ENCODE measurements around the gene ATP5PB. TPM values are rescaled to one million over a fixed set of nuclear protein-coding genes. Genes with fewer than 3 reads are reported as not detected.
A peak's percentile ranks its signal among the peaks of the same experiment; 100 is the strongest.

ATP5PB gene, protein sequence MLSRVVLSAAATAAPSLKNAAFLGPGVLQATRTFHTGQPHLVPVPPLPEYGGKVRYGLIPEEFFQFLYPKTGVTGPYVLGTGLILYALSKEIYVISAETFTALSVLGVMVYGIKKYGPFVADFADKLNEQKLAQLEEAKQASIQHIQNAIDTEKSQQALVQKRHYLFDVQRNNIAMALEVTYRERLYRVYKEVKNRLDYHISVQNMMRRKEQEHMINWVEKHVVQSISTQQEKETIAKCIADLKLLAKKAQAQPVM
- total RNA-seq (2021; ENCODE audit: unreplicated experiment) (323 TPM), Bru-seq, nascent RNA (percentile 93 among the genes with signal in this experiment), BruChase-seq, experiment 1, labeled RNA remaining after a 6-hour chase (percentile 95 among the genes with signal in this experiment), BruChase-seq, experiment 2, labeled RNA remaining after a 2-hour chase (percentile 89 among the genes with signal in this experiment)
- polyA plus RNA-seq (2012) = 289 and 350 TPM in 2 replicates
- long read RNA-seq, transcript ATP5PB-201 (6 exons, 1,040 nt) = minor isoform, 8 of 276 reads
- long read RNA-seq, transcript ATP5PB-202 (7 exons, 3,156 nt) = major isoform, 254 of 276 reads
- long read RNA-seq, partial matches to known transcripts = 6 of 276 reads
- long read RNA-seq, other reads (novel, unspliced or antisense) = 8 of 276 reads

GRCh38 chr1:111448918-111449702, at the start of gene ATP5PB, which contains the start of gene WDR77:
ATP5PB (plus strand) TSS chr1:111449464; CDS start chr1:111449542, 78 bp downstream.
WDR77 (minus strand) TSS chr1:111449256; CDS start chr1:111449169, 87 bp downstream.
- intact Hi-C loops (cut with micrococcal nuclease) = no loop called here
- H3K27me3 ChIP-seq (ENCODE audit: insufficient read depth, low read length) = no peaks in the 10 kb centered on the region
- H3K9ac ChIP-seq (ENCODE audit: low read length) = peak within 1 kb of the TSS; percentile 83
- ChIA-PET POLR2A (interaction anchor here (0.7 to 1.1 kb wide), 2 partner anchors 229 to 612 kb away, joined by 3 to 4 read pairs; no protein-coding TSS in a partner anchor), CTCF (interaction anchor here (0.7 to 1.4 kb wide), 3 partner anchors 49 to 919 kb away, joined by 3 read pairs; no protein-coding TSS in a partner anchor), RAD21 (ENCODE audit: low non-redundant PET in 1 of 2, low total read pairs in 2 of 2, uncharacterized antibody in 2 of 2, unreplicated experiment in 2 of 2) (no interaction called here)
- H3K9me3 ChIP-seq (ENCODE audit: control insufficient read depth in 1 of 2, insufficient read depth in 1 of 2, low read depth in 1 of 2, low read length in 2 of 2) = no peaks in the 10 kb centered on the region
- peaks cover 15 to 22% of the 10 kb centered on the region in 2 experiments for H3K4me1 ChIP-seq (ENCODE audit: control insufficient read depth in 1 of 2, insufficient read depth in 2 of 2, low read length in 2 of 2)
- peaks cover 19 to 45% of the 10 kb centered on the region in 2 experiments; a peak in 3 of 4 replicates for H3K36me3 ChIP-seq (ENCODE audit: control insufficient read depth in 1 of 2, insufficient read depth in 2 of 2, low read length in 2 of 2)
- peaks cover 97% of the 10 kb centered on the region for H3K79me2 ChIP-seq (ENCODE audit: insufficient read depth, low read length)
- H4K20me1 ChIP-seq (ENCODE audit: insufficient read depth) = peaks cover 3% of the 10 kb centered on the region; the same call in 1 of the 2 replicates
- no TSS peak for BruUV-seq (replicated peaks)
- H3K9me2 ChIP-seq (ENCODE audit: insufficient read depth) = no peaks in the 10 kb centered on the region
- H3K27ac ChIP-seq (ENCODE audit: low read depth, low read length) = peak within 1 kb of the TSS; percentile 77
- no peak within 1 kb of the TSS for H2AFZ ChIP-seq (ENCODE audit: low read depth, low read length, poor library complexity, severe bottlenecking)
- ATAC-seq (peak; percentile 98), DNase-seq (ENCODE audit: low read depth, low spot score) (peak; percentile 98)
- H3K4me3 ChIP-seq (replicated peaks in 1 of 2; ENCODE audit: low read depth in 1 of 2, low read length in 2 of 2) = peak within 1 kb of the TSS; percentile 87 to 89
- H3K4me2 ChIP-seq (ENCODE audit: low read length) = peak within 1 kb of the TSS; percentile 83
- peak; percentile 85 for TF ChIP-seq SIN3A (IDR thresholded peaks at IDR 0.05; ENCODE audit: low read depth)
- TF ChIP-seq CBX3 (IDR thresholded peaks at IDR 0.05; ENCODE audit: low read depth) = peak; percentile 56; the same call in 1 of the 2 replicates
- TF ChIP-seq REST (IDR thresholded peaks at IDR 0.05; ENCODE audit: low read depth) = no peak
- TF ChIP-seq ZFX (IDR thresholded peaks at IDR 0.05) = peak; percentile 35; the same call in 1 of the 2 replicates
- TF ChIP-seq CTCF (IDR thresholded peaks at IDR 0.05 in 2 of 3, conservative IDR thresholded peaks at IDR 0.05 in 1 of 3; ENCODE audit: borderline replicate concordance in 1 of 3, insufficient read depth in 1 of 3, low read depth in 2 of 3, low read length in 2 of 3) = no peak
- no peak for TF ChIP-seq EZH2phosphoT487 (IDR thresholded peaks at IDR 0.05; ENCODE audit: borderline replicate concordance)
- TF ChIP-seq JUND (IDR thresholded peaks at IDR 0.05) = no peak
- TF ChIP-seq, protein P1, sequence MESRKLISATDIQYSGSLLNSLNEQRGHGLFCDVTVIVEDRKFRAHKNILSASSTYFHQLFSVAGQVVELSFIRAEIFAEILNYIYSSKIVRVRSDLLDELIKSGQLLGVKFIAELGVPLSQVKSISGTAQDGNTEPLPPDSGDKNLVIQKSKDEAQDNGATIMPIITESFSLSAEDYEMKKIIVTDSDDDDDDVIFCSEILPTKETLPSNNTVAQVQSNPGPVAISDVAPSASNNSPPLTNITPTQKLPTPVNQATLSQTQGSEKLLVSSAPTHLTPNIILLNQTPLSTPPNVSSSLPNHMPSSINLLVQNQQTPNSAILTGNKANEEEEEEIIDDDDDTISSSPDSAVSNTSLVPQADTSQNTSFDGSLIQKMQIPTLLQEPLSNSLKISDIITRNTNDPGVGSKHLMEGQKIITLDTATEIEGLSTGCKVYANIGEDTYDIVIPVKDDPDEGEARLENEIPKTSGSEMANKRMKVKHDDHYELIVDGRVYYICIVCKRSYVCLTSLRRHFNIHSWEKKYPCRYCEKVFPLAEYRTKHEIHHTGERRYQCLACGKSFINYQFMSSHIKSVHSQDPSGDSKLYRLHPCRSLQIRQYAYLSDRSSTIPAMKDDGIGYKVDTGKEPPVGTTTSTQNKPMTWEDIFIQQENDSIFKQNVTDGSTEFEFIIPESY (IDR thresholded peaks at IDR 0.05; ENCODE audit: extremely low read depth, insufficient replicate concordance, low read length) = peak; percentile 99
- TF ChIP-seq, protein P2, sequence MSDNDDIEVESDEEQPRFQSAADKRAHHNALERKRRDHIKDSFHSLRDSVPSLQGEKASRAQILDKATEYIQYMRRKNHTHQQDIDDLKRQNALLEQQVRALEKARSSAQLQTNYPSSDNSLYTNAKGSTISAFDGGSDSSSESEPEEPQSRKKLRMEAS (IDR thresholded peaks at IDR 0.05) = peak; percentile 94
- peak; percentile 49 for TF ChIP-seq POLR2A (IDR thresholded peaks at IDR 0.05; ENCODE audit: borderline replicate concordance, extremely low read depth, insufficient read depth, insufficient read length)
- TF ChIP-seq EZH2 (IDR thresholded peaks at IDR 0.05) = no peak
- TF ChIP-seq EGR1 (IDR thresholded peaks at IDR 0.05; ENCODE audit: low read depth) = no peak
- no peak for TF ChIP-seq SRF (IDR thresholded peaks at IDR 0.05; ENCODE audit: low read depth)
- no peak for TF ChIP-seq TCF7L2 (IDR thresholded peaks at IDR 0.05; ENCODE audit: borderline replicate concordance, extremely low read depth, insufficient read depth, insufficient read length)
- no peak for TF ChIP-seq ATF3 (IDR thresholded peaks at IDR 0.05)

Measured in HCT116 (cell line).